NCI-H2029 treated with DMSO at 0.1 percent for 48 hours (cell line): Measurements from ENCODE around the gene ARFIP1.
A peak's percentile ranks its signal among the peaks of the same experiment; 100 is the strongest.
"Not testable (repeated sequence)": the region's sequence is repeated elsewhere in the genome, so short reads cannot be mapped to it uniquely, and the experiment has no call there.

ENCODE experiments used
- DNase-seq: peaks from one replicate; lab custom pipeline; 2025; lab: John Stamatoyannopoulos, UW

The ARFIP1 gene

DNA sequence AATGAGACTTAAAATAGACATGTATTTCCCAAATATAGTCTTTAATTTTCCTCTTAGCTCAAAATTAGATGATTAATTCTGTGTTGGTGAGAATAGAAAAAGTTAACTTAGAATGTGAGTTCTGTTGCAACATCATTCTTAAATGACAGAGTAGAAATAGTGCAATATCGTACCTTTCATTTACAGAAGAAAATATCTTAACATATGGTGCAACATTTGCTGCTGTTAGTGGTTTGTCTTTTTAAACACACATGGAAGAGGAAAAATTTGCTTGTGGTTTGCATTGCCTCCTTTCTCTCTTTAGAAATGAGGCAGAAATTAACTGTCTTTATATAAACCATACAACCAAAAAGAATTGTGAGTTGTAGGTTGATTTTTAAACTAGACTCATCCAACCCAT is 117.1 kb downstream of the ARFIP1 start:
- no peak for DNase-seq

DNA sequence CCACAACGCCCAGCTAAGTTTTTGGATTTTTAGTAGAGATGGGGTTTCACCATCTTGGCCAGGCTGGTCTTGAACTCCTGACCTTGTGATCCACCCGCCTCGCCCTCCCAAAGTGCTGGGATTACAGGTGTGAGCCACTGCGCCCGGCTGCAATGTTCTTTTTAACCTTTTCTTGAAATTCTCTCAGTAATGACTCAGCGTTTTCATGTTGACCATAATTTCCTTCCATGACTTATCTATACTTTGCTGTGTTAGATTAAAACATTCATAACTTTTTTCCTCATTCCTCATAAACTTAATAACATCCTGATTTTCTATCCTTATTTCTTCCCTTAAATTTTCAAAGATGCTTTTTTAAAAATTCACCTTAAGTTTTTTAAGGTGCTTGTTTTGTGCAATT is 118.4 kb downstream of the ARFIP1 start:
- not testable (repeated sequence) for DNase-seq

GRCh38 chr4:152898606-152899005 is 118.9 kb downstream of the ARFIP1 start:
- DNase-seq, result no peak

DNA sequence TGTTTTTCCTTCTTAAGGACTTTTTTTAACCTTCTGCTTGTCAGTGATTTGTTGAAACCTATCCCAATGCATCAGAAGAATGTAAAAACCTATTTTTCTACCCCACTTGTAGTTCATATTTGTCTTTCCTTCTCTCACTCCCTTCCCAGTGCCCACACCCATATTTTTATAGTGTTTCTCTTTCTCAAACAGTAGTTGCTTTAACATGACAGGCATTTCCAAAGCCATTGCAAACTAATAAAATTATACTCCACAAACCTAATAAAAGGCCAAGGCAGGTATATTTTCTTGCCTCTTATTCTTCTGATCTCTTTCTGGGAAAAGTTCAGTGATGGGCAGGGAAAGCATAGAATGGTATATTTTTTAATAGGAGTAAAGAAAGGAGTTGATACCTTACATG is 120.6 kb downstream of the ARFIP1 start:
- no peak for DNase-seq

- no peak for DNase-seq
Observed at GRCh38 chr4:152901205-152901604, 121.5 kb downstream of the ARFIP1 start.

GRCh38 chr4:152903658-152904057 is 123.9 kb downstream of the ARFIP1 start:
- no peak for DNase-seq

DNA sequence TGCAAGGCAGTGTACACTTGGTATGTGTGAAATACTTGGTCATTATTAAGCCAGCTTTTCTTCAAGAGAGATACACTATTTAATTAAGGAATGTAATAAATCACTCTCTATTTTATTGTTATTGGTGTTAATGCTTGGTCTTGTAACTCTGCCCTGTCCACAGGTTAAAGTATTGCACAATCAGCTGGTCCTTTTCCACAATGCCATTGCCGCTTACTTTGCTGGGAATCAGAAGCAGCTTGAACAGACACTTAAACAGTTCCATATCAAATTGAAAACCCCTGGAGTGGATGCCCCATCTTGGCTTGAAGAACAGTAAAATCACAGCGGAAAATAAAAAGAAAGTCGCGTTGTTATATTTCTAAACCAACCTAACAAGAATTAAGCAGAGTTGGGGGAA is 130.1 kb downstream of the ARFIP1 start:
- no peak for DNase-seq

- DNase-seq, result no peak
Observed at GRCh38 chr4:152910521-152910920, 130.8 kb downstream of the ARFIP1 start.

- DNase-seq, result no peak
Observed at GRCh38 chr4:152917543-152918395, 138.0 kb downstream of the ARFIP1 start.

DNA sequence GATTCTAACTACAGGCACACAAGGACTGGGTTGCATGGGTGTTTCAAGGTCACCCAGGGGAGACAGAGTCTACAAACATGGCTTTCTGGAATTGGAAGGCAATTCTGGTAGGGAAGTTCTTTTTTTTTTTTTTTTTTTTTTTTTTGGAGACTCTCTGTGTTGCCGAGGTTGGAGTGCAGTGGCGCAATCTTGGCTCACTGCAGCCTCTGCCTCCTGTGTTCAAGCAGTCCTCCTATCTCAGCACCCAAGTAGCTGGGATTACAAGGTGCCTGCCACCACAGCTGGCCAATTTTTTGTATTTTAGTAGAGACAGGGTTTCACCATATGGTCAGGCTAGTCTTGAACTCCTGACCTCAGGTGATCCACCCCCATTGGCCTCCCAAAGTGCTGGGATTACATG is 140.1 kb downstream of the ARFIP1 start:
- DNase-seq, result no peak

- no peak for DNase-seq
Observed at GRCh38 chr4:152920768-152921167, 141.0 kb downstream of the ARFIP1 start.

- DNase-seq, result no peak
Observed at GRCh38 chr4:152921284-152921683, 141.5 kb downstream of the ARFIP1 start.

DNA sequence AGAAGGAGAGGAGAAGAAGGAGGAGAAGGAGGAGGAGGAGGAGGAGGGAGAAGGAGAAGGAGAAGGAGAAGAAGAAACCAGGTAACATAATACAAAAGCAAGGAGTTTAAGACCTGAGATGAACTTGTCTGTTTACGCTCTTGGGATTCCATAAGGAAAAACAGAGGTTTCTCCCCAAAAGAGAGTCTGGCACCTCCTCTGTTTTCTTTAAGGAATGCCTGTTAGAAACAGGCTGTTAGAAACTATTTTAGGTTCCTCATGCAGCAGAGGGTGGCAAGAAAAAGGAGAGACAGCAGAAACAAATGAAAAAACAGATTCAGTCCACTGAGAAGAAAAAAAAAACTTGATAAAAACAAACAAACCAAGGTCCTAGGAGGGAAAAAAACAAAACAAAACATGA is 146.1 kb downstream of the ARFIP1 start:
- DNase-seq, result no peak

- DNase-seq, result no peak
Observed at GRCh38 chr4:152926959-152927358, 147.2 kb downstream of the ARFIP1 start.

GRCh38 chr4:152927737-152928136 is 148.0 kb downstream of the ARFIP1 start:
- no peak for DNase-seq

DNA sequence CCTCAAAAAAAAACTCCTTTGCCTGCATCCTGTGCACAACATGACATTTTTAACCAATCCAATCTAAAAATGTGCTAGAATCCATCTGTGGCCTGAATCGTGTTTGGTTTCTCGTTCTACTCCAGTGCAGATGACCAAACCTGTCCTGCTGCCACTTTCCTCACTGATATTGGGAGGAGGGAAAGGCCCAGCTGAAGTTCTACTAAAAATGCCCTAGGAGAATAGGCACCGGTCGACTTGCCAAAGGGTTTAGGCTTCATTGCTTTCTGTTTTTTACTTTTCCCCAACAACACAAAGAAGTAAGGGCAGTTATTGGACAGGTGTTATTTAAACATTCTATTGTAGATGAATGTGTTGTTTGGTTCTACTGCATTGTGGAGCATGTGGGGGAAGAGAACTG is 148.5 kb downstream of the ARFIP1 start:
- no peak for DNase-seq

GRCh38 chr4:152929888-152930287 is 150.1 kb downstream of the ARFIP1 start:
- no peak for DNase-seq

GRCh38 chr4:152935143-152935542 is 155.4 kb downstream of the ARFIP1 start:
- DNase-seq, result no peak

DNA sequence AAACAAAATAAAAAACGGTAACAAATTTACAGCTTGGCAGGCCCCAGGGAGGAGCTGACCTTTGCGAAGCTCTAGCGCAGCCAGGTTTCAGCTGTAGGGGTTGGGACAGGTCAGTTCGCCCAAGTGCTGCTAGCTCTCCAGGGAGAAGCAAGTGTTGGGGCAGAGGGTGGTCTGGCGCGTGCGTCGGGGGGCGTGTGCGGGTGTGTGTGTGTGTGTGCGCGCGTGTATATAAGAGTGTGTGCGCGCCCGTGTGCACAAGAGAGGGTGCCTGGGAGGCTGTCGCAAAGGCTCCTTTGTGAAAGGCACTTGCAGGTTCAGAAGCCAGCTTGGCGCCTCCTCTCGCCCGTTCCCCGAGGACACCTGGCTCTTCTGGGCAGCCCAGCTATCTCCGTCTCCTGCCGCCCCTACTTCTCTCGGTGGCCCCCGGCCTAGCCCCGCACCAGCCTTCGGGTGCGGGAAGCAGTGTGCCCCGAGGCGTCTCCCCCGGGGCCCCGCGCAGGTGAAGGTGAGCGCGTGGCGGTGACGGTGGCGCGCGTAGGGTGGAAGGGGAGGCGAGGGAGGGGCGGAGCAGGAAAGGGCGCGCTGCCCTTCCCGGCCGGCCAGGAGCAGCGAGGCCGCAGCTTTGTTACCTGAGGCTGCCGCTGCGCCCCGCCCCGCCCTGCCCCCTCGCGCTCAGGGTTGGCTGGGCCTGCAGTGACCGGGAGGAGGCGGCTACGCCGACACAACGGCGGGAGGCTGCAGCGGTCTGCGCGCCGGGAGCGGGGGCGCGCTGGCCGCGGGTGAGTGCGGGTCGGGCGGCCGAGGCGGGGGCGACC is 156.1 kb downstream of the ARFIP1 start, which contains the start of gene FHDC1:
Gene FHDC1 (plus strand): TSS at position 693 of the 815 bp plus-strand sequence. CDS start 6,735 bp downstream, outside the sequence.
- peak; percentile 46 for DNase-seq

DNA sequence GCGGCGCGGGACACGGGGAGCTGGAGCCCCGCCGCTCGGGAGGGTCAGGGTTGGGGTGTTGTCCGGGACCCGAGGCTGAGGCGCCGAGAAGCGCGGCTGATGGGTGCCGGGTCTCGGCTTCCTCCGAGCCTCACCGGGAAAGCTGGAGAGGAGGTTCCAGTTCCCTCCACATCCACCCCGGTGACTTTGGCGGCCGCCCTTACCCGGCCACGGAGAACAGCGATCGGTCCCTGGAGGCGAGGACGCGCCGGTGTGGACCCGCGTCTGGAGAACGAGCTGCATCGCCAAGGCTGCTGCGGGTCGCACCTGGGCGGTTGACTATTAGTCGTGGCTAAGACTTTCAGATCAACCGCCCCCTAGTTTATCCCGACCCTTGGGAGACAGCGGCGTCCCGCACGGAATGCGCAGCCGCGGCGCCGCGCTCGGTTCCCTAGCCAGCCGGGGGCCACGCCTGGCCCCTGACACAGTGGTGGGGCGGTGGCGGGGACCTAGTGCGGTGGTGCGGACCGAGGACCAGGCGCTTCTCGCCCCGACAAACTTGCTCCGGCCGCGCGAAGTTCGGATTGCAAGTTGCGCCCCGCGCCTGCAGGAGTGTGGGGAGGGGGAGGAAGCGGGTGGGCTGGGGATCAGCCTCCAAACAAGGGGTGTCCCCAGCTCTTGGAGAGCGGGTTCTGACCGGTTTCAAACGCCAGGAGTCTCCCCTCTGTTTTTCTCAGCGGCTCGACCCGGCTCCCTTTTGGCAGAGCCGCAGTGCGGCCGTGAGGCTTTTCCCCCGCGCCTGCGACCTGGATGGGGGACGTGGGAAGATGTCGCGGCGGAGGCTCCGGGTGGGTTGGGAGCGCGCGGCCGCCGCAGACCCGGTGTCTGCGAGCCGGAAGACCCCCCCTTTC is 156.9 kb downstream of the ARFIP1 start:
- DNase-seq, result no peak

DNA sequence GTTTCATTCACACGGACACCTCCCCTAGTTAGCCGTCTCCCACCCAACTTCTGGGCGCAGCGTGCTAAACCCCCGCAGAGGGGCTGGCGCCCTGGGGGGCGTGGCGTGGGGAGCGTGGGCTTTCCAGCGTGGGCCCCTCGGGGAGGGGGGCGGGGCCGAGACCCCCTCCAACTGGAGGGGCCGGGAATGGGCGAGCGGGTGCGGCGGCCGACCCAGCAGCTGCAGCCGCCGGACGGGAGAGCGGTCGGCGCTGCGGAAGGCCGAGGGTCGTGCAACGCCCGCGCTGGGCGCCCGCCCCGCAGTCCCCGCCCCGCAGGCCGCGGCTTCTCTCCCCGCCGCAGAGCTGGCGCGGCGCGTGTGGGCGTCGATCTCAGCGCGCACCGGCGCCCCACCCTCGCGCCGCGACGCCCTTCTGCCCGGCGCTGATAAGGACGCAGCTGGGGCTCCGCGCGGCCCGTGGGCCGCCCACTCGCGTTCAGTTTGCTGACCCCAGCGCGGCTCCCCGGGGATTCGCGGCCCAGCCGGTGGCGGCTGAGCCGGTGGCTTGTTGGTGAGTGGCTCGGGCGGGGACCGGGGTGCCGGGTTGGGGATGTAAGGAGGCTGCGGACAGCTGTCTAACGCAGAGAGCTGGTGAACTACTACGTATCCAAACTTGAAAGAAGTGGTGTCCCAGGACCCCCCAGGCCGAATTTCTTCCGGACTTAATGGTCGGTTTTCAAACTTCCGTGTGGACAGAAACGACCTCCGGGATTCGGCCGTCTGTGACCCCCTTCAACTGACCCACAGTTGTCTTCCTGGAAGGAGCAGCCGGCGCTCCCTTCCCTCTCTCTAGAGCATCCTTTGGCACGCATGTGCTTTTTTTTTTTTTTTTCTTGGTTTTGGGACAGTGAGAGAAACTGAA is 157.8 kb downstream of the ARFIP1 start:
- DNase-seq, result no peak
